Measurements from ENCODE around the gene GSK3A. TPM values are rescaled to one million over a fixed set of nuclear protein-coding genes. Genes with fewer than 3 reads are reported as not detected.

The GSK3A gene
- total and polyA plus RNA-seq, 9 of the 15 experiments (the other 6 are each of a cell fraction or from before 2014, with no cell fraction given) = 0.62 to 90.7 (median 33.3) TPM

GRCh38 chr19:42244347-42245220 lies 2.2 kb upstream of the GSK3A start (continued):
- no peak; the same call in 1 of the 2 replicates for TF ChIP-seq NKRF (IDR thresholded peaks at IDR 0.05; ENCODE audit: borderline replicate concordance)
- TF ChIP-seq CREB3L1 (IDR thresholded peaks at IDR 0.05; ENCODE audit: borderline replicate concordance, low read depth) = peak; percentile 94
- peak; percentile 97 for TF ChIP-seq MNT (conservative IDR thresholded peaks at IDR 0.05)
- TF ChIP-seq KAT7 (CRISPR knock-in tag; IDR thresholded peaks at IDR 0.05; ENCODE audit: borderline replicate concordance) = peak; percentile 78; the same call in 1 of the 2 replicates
- TF ChIP-seq POLR2B (IDR thresholded peaks at IDR 0.05; ENCODE audit: low read depth, partially characterized antibody) = no peak
- TF ChIP-seq TARDBP (IDR thresholded peaks at IDR 0.05) = 0 out of 2 replicates have a peak, but pooled peaks have one; percentile 47
- no peak for TF ChIP-seq TAF7 (tag; IDR thresholded peaks at IDR 0.05)
- TF ChIP-seq ZNF561 (CRISPR knock-in tag; conservative IDR thresholded peaks at IDR 0.05) = no peak
- no peak for TF ChIP-seq TEAD4 (IDR thresholded peaks at IDR 0.05; ENCODE audit: low read length)
- TF ChIP-seq TEAD4 (CRISPR knock-in tag; IDR thresholded peaks at IDR 0.05; ENCODE audit: borderline replicate concordance) = no peak
- TF ChIP-seq CBX2 (IDR thresholded peaks at IDR 0.05; ENCODE audit: insufficient read depth, low read length, poor library complexity, severe bottlenecking) = no peak
- 0 out of 2 replicates have a peak, but pooled peaks have one; percentile 59 for TF ChIP-seq ZHX1 (conservative IDR thresholded peaks at IDR 0.05; ENCODE audit: low read length)
- TF ChIP-seq ILF3 (IDR thresholded peaks at IDR 0.05; ENCODE audit: borderline replicate concordance) = no peak
- TF ChIP-seq CGGBP1 (CRISPR knock-in tag; IDR thresholded peaks at IDR 0.05) = no peak
- TF ChIP-seq FOXP1 (CRISPR knock-in tag; IDR thresholded peaks at IDR 0.05) = 0 out of 2 replicates have a peak, but pooled peaks have one; percentile 52
- 0 out of 2 replicates have a peak, but pooled peaks have one; percentile 26 for TF ChIP-seq ZFP1 (CRISPR knock-in tag; IDR thresholded peaks at IDR 0.05)
- TF ChIP-seq CCNT2 (IDR thresholded peaks at IDR 0.05; ENCODE audit: borderline replicate concordance, extremely low read depth, insufficient read length, low read depth, low read length) = no peak
- peak; percentile 64 for TF ChIP-seq CBFA2T2 (conservative IDR thresholded peaks at IDR 0.05)
- TF ChIP-seq MTA1 (IDR thresholded peaks at IDR 0.05; ENCODE audit: borderline replicate concordance) = peak; percentile 47; the same call in 1 of the 2 replicates
